SHP77 (cell line): ENCODE measurements around the gene MAD1L1.
A peak's percentile ranks its signal among the peaks of the same experiment; 100 is the strongest.

ENCODE experiments used
- DNase-seq, 2 experiments: peaks; one replicate each; lab custom pipeline; 2025; lab: John Stamatoyannopoulos, UW

MAD1L1 gene

DNA sequence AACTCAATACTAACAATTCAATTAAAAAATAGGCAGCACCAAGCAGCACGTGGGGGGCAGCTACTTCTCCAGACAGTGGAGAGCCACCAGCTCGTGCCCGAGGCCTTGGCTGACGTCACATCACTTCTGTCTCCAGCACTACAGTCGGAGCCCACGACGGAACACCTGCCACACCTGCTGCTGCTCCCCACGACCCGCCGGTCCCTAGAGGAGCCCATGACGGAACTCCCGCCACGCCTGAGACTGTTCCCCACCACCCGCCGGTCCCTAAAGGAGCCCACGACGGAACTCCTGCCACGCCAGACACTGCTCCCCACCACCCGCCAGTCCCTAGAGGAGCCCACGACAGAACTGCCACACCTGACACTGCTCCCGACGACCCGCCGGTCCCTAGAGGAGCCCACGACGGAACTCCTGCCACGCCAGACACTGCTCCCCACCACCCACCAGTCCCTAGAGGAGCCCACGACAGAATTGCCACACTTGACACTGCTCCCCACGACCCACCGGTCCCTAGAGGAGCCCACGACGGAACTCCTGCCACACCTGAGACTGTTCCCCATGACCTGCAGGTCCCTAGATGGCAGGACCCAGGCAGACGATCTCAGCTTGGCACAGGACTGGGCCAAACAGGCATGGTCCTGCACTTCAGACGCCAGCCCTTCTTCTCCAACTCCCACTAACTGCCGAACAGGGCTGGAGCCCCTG lies 304.7 kb downstream of the MAD1L1 start:
- DNase-seq: peak; percentile 26 to 86

GRCh38 chr7:1926908-1927306 lies 305.8 kb downstream of the MAD1L1 start:
- peak; percentile 36 to 41 for DNase-seq

DNA sequence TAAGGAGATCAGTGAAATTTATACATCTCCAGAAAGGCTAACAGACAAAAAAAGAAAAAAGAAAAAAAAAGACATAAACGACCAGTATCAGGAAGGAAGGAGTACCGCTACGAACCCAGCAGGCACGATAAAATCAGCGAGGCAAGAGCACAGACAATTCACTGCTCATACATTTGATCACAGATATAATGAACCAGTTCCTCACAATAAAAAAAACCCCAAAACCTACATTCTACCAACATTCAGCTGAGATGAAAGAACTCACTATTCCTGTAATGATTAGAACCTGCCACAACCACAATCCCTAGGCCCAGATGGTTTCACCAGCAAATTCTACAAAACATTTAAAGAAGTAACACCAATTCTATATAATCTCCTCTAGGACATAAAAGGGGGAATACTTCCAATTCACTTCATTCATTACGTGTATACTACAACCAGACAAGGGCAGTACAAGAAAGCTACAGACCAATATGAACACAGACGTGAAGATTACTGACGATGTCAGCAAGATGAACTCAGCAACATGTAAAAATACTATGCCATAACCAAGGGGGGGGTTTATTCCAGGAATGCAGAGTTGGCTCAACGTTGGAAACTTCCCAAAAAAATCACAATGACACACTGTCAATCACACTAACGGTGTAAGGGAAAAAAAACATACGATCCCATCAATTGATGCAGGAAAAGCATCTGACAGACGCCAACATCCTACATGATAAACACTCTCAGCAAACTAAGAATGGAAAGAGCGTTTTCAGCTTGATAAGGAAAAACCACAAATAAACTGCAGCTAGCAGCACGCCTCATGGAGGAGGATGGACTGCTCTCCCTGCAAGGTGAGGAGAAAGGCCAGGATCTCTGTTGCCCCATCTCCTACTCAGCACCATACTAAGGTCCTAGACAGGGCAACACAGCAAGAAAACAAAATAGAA lies 306.5 kb downstream of the MAD1L1 start:
- no peak for DNase-seq

DNA sequence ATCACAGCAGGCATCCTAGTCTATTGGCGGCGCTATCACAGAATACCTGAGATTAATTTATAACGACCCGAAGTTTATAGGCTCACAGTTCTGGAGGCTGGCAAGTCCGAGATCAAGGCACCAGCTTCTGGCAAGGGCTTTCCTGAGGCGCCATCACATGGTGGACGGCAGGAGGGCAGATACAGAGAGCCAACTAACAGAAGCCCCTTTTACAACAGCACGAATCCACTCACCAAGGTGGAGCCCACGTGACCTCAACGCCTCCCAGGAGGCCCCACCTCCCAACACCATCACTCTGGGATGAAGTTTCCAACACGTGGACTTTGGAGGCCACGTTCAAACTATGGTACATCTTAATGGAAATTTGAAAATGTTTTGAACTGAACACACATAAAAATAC lies 307.4 kb downstream of the MAD1L1 start:
- DNase-seq: peak; percentile 38 to 40

- DNase-seq: no peak
These were observed 308.4 kb downstream of the MAD1L1 start for GRCh38 chr7:1924258-1924817.

DNA sequence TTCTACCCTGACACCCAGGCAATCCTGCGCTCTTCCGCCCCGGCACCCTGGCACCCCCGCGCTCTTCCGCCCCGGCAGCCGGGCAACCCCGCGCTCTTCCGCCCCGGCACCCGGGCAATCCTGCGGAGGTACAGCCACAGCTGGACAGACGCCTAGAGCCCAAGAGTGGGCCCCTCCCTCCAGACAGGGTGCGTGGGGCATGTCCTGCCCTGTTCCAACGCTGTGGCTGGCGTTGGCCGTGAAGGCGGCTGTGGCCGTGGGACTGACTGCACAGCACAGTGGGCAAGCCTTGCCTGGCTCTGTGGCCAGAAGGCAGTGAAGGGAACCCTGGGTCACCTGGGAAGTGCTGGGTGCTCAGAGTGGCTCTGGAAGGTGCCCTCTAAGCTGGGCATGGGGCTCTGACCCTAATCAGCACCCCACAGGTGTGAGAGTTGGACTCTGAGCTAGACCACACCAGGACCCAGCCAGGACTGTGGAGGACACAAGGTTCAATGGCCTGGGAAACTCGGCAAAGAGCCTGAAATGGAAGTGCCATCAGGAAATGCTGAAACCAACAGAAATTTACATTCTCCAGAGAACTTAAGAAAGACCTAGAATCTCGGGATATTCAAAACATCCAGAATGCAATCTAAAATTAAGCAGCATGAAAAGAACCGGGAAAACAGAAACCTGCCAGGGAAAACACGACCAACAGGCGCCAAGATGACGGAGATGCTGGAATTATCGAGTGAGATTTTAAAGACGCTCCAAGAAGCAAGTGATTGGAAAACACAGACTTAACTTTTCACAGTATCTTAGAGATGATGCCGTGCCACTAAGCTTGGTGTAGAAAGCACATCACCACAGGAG lies 309.1 kb downstream of the MAD1L1 start:
- no peak for DNase-seq

DNA sequence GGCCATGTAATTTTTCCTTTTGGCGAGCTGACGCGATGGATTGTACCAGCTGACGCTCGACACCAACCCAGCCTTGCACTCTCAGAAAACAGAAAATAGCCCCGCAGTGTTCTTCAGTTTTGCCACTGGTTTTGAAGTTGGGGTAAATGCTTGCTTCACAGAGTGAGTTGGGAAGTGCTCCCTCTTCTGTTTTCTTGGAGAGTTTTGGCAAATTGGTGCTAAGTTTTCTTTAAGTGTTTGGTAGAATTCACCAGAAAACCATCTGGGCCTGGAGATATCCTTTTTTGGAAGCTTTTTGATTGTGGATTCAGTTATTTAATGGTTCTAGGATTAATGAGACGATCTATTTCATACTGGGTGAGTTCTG lies 309.9 kb downstream of the MAD1L1 start:
- DNase-seq: no peak

- no peak for DNase-seq
These were observed 310.5 kb downstream of the MAD1L1 start for GRCh38 chr7:1922071-1922869.

GRCh38 chr7:1920881-1921280 lies 311.9 kb downstream of the MAD1L1 start:
- DNase-seq: no peak

DNA sequence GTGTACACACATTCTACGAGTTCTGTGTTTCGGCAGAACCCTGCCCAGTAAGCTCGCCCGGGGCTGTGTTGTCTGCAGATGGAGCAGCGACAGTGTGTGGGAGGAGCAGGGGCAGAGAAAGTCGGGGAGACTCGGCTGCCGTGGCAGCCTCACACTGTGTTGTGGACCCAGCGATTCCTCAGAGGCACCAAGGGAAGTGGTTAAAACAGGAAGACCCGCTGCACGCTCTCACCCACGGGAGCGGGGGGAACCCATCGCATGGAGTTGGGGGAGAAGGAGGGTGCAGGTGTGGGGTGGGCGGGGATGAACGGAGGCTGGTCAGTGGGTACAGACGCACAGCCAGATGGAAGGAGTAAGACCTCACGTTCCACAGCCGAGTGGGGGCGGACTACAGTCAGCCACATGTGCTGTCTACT lies 312.5 kb downstream of the MAD1L1 start:
- no peak for DNase-seq

DNA sequence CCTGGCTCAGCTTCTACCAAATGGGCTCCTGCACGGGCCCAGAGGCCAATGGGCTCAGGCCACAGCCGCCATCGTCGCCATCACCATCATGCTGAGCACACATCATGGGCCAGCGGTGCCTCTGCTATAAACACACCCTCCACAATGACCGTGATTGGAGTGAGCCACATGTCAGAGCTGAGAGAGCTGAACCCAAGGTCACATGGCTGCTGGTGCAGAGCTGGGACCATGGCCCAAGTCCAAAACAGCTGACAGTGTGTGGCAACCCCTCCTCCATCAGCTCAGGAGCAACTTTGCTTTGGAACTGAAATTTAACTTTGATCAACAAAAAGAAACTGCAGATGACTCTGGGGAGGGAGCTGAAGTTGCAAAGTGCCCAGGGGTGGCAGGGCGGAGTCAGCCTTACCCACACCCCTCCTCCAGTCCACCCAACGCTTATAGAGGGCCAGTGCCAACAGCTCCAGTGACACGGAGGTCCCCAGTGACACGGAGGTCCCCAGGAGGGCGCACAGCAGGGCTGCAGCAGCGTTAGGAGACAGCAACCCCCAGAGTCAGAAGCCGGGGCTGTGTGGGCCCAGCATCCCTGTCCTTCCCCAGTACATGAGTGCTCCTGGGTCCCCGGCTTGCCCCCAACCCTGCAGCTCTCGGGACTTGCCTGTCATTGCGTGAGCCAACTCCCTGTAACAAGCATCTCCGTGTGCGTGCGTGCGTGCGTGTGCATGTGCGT lies 313.0 kb downstream of the MAD1L1 start:
- DNase-seq: no peak

GRCh38 chr7:1918881-1919525 lies 313.7 kb downstream of the MAD1L1 start:
- DNase-seq: no peak

GRCh38 chr7:1918063-1918645 lies 314.6 kb downstream of the MAD1L1 start:
- no peak for DNase-seq

DNA sequence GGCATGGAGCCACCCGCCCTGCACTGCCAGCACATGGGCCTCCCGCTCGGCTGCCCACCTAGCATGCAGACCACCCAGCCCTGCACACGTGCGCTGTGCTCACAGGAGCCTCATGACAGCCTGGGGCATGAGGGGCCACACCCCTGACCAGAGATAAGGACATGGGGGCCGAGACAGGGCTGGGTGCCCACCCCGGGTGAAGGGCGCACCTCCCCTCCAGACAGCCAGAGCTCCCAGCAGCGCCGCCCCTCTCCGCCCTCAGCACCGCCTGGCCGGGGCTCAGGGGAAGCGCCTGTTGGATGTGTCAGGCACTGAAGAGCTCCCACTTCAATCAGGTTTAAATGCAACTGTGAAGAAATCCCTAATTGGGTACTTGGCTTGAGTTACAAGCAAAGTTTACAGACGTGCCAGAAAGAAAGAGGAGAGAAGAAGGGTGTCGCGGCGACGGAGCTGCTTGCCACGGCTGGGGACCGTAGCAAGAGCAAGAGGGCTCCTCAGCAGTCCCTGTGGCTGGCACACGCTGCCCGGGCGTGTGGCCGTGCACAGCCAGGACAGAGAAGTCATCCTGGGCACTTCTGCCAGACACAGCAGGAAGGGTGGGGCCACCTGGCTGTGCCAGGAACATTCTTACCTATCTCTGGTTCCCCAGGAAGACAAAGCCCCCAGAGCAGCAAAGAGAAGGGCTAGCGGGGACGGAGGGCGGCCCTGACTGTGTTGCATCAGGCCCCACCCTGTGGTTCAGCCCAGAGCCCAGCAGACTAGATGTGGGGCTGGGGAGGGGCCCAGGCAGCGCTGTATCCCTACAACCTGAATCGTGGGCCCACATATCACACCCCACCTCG lies 315.3 kb downstream of the MAD1L1 start:
- DNase-seq: no peak

DNA sequence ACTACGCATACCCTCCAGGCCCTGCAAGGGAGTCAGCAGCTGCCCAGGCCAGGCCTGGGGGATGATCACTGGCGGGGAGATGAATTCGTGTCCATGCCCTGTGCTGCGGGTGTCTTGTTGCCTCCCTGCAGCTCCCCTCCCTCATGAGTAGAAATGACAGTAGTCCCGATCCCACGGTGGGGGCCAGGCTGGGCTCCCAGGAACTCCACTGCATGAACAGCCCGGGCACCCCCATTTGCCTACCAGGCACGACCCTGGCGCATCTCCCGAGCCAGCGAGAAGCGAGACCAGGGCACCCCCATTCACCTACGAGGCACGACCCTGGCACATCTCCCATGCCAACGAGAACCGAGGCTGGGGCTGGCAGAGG lies 316.2 kb downstream of the MAD1L1 start:
- DNase-seq: no peak

DNA sequence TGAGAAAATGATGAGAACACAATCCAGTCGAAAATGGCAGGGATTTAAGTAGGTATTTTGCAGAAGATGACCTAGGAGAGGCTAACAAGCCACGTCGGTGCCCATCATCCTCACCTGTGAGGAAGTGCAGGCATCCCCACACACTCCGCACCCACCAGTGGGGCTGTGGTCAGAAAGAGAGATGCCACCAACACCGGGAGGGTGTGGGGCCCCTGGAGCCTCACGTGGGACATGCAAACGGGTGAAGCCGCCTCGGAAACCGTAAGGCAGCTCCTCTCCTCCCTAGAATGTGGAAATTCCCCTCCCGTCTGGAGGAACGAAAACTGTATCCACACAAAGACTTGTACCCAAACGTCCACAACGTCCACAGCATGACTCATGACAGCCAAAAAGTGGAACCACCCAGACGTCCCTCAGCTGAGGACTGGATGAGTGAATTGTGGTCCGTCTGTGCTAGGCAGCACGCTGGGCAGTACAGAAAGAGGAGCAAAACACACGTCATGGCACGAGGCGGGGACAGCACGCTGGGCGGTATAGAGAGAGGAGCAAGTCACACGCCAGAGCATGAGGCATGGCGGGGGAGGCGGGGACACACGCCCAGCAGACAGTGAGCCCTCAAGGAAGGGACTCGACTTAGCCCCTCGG lies 316.7 kb downstream of the MAD1L1 start:
- no peak for DNase-seq

DNA sequence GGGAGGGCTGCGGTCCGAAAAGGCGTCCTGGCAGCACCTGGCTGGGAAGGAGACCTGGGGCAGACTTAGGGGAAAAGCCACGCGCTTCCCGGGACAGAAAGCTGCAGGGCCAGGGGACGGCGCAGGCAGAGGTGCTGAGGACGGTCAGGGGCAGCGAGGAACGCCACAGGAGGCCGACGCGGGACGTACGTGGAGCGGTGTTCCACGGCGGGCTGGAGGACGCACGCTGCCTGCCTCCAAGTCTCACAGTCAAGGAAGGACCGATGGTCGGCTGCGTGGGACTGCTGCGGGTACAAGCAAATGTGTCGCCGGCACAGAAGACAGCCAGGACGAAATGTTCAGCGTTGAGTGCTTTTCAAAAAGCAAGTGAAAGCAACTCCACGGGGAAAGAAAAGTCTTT lies 317.4 kb downstream of the MAD1L1 start:
- DNase-seq: no peak

- DNase-seq: no peak
These were observed 318.0 kb downstream of the MAD1L1 start for GRCh38 chr7:1914743-1915142.
